ENCODE measurements around the gene SWI5.

The SWI5 gene

GRCh38 chr9:128246471-128246870 is 29.6 kb upstream of the SWI5 start:
- no peak overlapping the region for H3K27ac Mint-ChIP-seq
- H3K4me1 Mint-ChIP-seq, result peaks cover 20% of the 10 kb centered on the region
- peaks cover 16% of the 10 kb centered on the region for H3K27me3 Mint-ChIP-seq
- DNase-seq (ENCODE audit: low spot score in 2 of 2) (no peak), ATAC-seq (ENCODE audit: low read depth) (no peak)
- no peaks in the 10 kb centered on the region for H3K9me3 Mint-ChIP-seq
- H3K36me3 Mint-ChIP-seq, result no peaks in the 10 kb centered on the region
- no peak overlapping the region for H3K4me3 Mint-ChIP-seq

- Mint-ChIP-seq H3K27ac (no peak overlapping the region), H3K9me3 (no peaks in the 10 kb centered on the region), H3K27me3 (peaks cover 13% of the 10 kb centered on the region), H3K36me3 (no peaks in the 10 kb centered on the region), H3K4me1 (peaks cover 28% of the 10 kb centered on the region), H3K4me3 (no peak overlapping the region)
- ATAC-seq (ENCODE audit: low read depth) (no peak), DNase-seq (ENCODE audit: low spot score in 2 of 2) (no peak)
Measured at GRCh38 chr9:128247226-128247803, 28.8 kb upstream of the SWI5 start.

- Mint-ChIP-seq H3K27me3 (peaks cover 7% of the 10 kb centered on the region), H3K27ac (peak overlapping the region; percentile 82), H3K4me1 (peaks cover 29% of the 10 kb centered on the region)
Measured at GRCh38 chr9:128249558-128249907, 26.5 kb upstream of the SWI5 start.

GRCh38 chr9:128249908-128250838 is 25.9 kb upstream of the SWI5 start:
- ATAC-seq (ENCODE audit: low read depth) (peak; percentile 84), DNase-seq (ENCODE audit: low spot score in 2 of 2) (peak; percentile 99)
- Mint-ChIP-seq H3K27ac (peak overlapping the region; percentile 82), H3K4me1 (peaks cover 29% of the 10 kb centered on the region), H3K9me3 (no peaks in the 10 kb centered on the region), H3K4me3 (peak overlapping the region; percentile 87), H3K36me3 (no peaks in the 10 kb centered on the region), H3K27me3 (peaks cover 9% of the 10 kb centered on the region)

More at GRCh38 chr9:128249558-128249907, 26.5 kb upstream of the SWI5 start:
- H3K4me3 Mint-ChIP-seq, result peak overlapping the region; percentile 87
- H3K36me3 Mint-ChIP-seq, result no peaks in the 10 kb centered on the region
- DNase-seq (ENCODE audit: low spot score in 2 of 2), result no peak
- no peaks in the 10 kb centered on the region for H3K9me3 Mint-ChIP-seq
- ATAC-seq (ENCODE audit: low read depth), result no peak

GRCh38 chr9:128250839-128251731 is 25.0 kb upstream of the SWI5 start:
- ATAC-seq (ENCODE audit: low read depth), result no peak
- H3K36me3 Mint-ChIP-seq, result no peaks in the 10 kb centered on the region
- H3K4me3 Mint-ChIP-seq, result peak overlapping the region; percentile 83
- no peaks in the 10 kb centered on the region for H3K9me3 Mint-ChIP-seq
- peaks cover 26% of the 10 kb centered on the region for H3K4me1 Mint-ChIP-seq
- no peak overlapping the region for H3K27ac Mint-ChIP-seq
- no peak for DNase-seq (ENCODE audit: low spot score in 2 of 2)
- H3K27me3 Mint-ChIP-seq, result peaks cover 6% of the 10 kb centered on the region

- peak overlapping the region; percentile 28 for H3K4me3 Mint-ChIP-seq
- DNase-seq (ENCODE audit: low spot score in 2 of 2) (no peak), ATAC-seq (ENCODE audit: low read depth) (no peak)
- H3K27ac Mint-ChIP-seq, result no peak overlapping the region
- no peaks in the 10 kb centered on the region for H3K36me3 Mint-ChIP-seq
- H3K4me1 Mint-ChIP-seq, result peaks cover 26% of the 10 kb centered on the region
- H3K9me3 Mint-ChIP-seq, result no peaks in the 10 kb centered on the region
- H3K27me3 Mint-ChIP-seq, result peaks cover 6% of the 10 kb centered on the region
Measured at GRCh38 chr9:128251732-128252100, 24.4 kb upstream of the SWI5 start.

- ATAC-seq (ENCODE audit: low read depth) (no peak), DNase-seq (ENCODE audit: low spot score in 2 of 2) (no peak)
- H3K9me3 Mint-ChIP-seq, result no peaks in the 10 kb centered on the region
- H3K27ac Mint-ChIP-seq, result no peak overlapping the region
- H3K36me3 Mint-ChIP-seq, result peaks cover 2% of the 10 kb centered on the region
- H3K4me1 Mint-ChIP-seq, result peaks cover 26% of the 10 kb centered on the region
- peaks cover 6% of the 10 kb centered on the region for H3K27me3 Mint-ChIP-seq
- no peak overlapping the region for H3K4me3 Mint-ChIP-seq
Measured at GRCh38 chr9:128252317-128253139, 23.5 kb upstream of the SWI5 start.

GRCh38 chr9:128253140-128253990 is 22.7 kb upstream of the SWI5 start:
- no peak overlapping the region for H3K4me3 Mint-ChIP-seq
- H3K27me3 Mint-ChIP-seq, result peaks cover 6% of the 10 kb centered on the region
- DNase-seq (ENCODE audit: low spot score in 2 of 2), result peak in 1 of 2 donors; percentile 47
- peaks cover 26% of the 10 kb centered on the region for H3K4me1 Mint-ChIP-seq
- no peak overlapping the region for H3K27ac Mint-ChIP-seq
- ATAC-seq (ENCODE audit: low read depth), result peak; percentile 34
- no peaks in the 10 kb centered on the region for H3K9me3 Mint-ChIP-seq
- peaks cover 6% of the 10 kb centered on the region for H3K36me3 Mint-ChIP-seq

GRCh38 chr9:128253991-128254346 is 22.1 kb upstream of the SWI5 start:
- Mint-ChIP-seq H3K4me1 (peaks cover 26% of the 10 kb centered on the region), H3K9me3 (no peaks in the 10 kb centered on the region), H3K27ac (no peak overlapping the region), H3K4me3 (no peak overlapping the region), H3K36me3 (peaks cover 9% of the 10 kb centered on the region), H3K27me3 (peaks cover 6% of the 10 kb centered on the region)
- DNase-seq (ENCODE audit: low spot score in 2 of 2), result no peak
- no peak for ATAC-seq (ENCODE audit: low read depth)

GRCh38 chr9:128254362-128254761 is 21.7 kb upstream of the SWI5 start:
- H3K9me3 Mint-ChIP-seq, result no peaks in the 10 kb centered on the region

GRCh38 chr9:128254855-128255759 is 21.0 kb upstream of the SWI5 start:
- H3K4me1 Mint-ChIP-seq, result peaks cover 22% of the 10 kb centered on the region
- H3K9me3 Mint-ChIP-seq, result no peaks in the 10 kb centered on the region
- no peak for ATAC-seq (ENCODE audit: low read depth)
- peaks cover 13% of the 10 kb centered on the region for H3K36me3 Mint-ChIP-seq
- no peak overlapping the region for H3K27ac Mint-ChIP-seq
- peaks cover 6% of the 10 kb centered on the region for H3K27me3 Mint-ChIP-seq
- peak; percentile 40 to 67 for DNase-seq (ENCODE audit: low spot score in 2 of 2)
- H3K4me3 Mint-ChIP-seq, result no peak overlapping the region

More at GRCh38 chr9:128254362-128254761, 21.7 kb upstream of the SWI5 start:
- no peak for DNase-seq (ENCODE audit: low spot score in 2 of 2)
- Mint-ChIP-seq H3K36me3 (peaks cover 11% of the 10 kb centered on the region), H3K27ac (no peak overlapping the region), H3K4me3 (no peak overlapping the region), H3K4me1 (peaks cover 26% of the 10 kb centered on the region), H3K27me3 (peaks cover 6% of the 10 kb centered on the region)
- ATAC-seq (ENCODE audit: low read depth), result no peak
